ENCODE data around the gene KRTAP5-5.
"Not testable (repeated sequence)": the region's sequence is repeated elsewhere in the genome, so short reads cannot be mapped to it uniquely, and the experiment has no call there.

The KRTAP5-5 gene, protein sequence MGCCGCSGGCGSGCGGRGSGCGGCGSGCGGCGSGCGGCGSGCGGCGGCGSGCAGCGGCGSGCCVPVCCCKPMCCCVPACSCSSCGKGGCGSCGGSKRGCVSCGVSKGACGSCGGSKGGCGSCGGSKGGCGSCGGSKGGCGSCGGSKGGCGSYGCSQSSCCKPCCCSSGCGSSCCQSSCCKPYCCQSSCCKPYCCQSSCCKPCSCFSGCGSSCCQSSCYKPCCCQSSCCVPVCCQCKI

DNA sequence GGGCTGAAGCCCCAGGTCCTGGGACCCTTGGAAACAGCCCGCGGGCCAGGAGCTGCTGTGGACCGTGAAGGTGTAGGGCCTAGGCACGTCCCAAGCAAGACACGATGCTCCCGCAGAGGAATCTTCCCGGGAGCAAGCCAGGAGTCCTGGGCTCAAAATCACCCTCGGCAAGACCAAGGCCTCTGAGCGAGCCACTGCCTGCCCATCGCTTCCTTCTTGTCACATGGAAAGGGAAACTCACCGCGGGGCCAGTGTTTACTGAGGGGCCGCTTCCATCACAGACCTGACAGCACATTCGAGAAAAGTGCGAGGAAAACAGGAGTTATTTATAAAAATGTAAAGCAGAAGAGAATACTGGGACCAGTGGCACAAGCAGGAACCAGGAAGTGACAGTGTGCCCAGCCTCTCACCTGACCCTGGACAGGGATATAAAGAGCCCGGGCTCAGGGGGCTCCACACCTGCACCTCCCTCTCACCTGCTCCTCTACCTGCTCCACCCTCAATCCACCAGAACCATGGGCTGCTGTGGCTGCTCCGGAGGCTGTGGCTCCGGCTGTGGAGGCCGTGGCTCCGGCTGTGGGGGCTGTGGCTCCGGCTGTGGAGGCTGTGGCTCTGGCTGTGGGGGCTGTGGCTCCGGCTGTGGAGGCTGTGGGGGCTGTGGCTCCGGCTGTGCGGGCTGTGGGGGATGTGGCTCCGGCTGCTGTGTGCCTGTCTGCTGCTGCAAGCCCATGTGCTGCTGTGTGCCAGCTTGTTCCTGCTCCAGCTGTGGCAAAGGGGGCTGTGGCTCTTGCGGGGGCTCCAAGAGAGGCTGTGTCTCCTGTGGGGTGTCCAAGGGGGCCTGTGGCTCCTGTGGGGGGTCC, at the start of gene KRTAP5-5:
Gene KRTAP5-5, plus strand, starts transcription at position 450 of the 860 bp plus-strand sequence. Its CDS starts 66 bp downstream, at position 516.
- H3K4me3 ChIP-seq (ENCODE audit: low read depth, low read length): no peak within 1 kb of the TSS
- DNase-seq (ENCODE audit: low read depth): no peak

DNA sequence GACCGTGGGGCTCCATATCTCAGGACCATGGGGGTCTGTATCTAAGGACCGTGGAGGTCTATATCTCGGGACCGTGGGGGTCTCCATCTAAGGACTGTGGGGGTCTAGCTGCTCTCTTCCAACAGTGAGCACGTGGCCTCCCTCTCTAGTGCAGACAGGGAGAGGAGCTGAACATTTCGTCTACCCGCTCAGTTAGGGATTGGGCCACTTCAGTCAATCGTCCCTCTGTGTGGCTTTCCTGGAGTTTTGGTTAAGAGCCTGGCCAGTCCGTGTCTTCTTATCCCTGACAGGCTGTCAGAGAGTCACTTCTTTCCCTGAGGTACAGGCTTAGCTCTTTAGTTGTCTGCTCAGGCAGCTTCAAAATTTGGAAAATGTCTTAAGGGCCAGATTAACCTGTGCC, 47.6 kb upstream of the KRTAP5-5 start:
- DNase-seq (ENCODE audit: low read depth): no peak
- no peak overlapping the region for H3K4me3 ChIP-seq (ENCODE audit: low read depth, low read length)

DNA sequence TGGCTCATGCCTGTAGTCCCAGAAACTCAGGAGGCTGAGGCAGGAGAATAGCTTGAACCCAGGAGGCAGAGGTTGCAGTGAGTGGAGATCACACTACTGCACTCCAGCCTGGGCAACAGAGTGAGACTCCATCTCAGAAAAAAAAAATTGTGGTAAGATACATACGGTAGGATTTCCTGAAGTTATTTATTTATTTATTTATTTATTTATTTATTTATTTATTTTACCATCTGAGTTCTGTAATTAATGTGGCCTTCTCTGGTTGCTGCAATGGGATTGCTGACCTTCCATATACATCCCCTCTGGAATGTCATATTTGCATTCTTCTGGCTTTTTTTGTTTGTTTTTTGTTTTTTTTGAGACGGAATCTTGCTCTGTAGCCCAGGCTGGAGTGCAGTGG, 46.7 kb upstream of the KRTAP5-5 start:
- H3K4me3 ChIP-seq (ENCODE audit: low read depth, low read length); DNase-seq (ENCODE audit: low read depth): not testable (repeated sequence)

DNA sequence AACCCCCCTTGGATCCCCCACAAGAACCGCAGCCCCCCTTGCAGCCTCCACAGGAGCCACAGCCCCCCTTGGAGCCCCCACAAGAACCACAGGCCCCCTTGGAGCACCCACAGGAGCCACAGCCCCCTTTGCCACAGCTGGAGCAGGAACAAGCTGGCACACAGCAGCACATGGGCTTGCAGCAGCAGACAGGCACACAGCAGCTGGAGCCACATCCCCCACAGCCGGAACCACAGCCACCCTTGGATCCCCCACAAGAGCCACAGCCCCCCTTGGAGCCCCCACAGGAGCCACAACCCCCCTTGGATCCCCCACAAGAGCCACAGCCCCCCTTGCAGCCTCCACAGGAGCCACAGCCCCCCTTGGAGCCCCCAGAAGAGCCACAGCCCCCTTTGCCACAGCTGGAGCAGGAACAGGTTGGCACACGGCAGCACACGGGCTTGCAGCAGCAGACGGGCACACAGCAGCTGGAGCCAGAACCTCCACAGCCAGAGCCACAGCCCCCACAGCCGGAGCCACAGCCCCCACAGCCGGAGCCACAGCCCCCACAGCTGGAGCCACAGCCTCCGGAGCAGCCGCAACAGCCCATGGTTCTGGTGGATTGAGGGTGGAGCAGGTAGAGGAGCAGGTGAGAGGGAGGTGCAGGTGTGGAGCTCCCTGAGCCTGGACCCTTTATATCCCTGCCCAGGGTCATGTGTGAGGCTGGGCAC, 44.8 kb upstream of the KRTAP5-5 start, which contains the start of gene KRTAP5-1:
Gene KRTAP5-1, minus strand, starts transcription at position 623 of the 710 bp plus-strand sequence. Its CDS starts 34 bp downstream, at position 589.
- DNase-seq (ENCODE audit: low read depth); H3K4me3 ChIP-seq (ENCODE audit: low read depth, low read length): not testable (repeated sequence)

DNA sequence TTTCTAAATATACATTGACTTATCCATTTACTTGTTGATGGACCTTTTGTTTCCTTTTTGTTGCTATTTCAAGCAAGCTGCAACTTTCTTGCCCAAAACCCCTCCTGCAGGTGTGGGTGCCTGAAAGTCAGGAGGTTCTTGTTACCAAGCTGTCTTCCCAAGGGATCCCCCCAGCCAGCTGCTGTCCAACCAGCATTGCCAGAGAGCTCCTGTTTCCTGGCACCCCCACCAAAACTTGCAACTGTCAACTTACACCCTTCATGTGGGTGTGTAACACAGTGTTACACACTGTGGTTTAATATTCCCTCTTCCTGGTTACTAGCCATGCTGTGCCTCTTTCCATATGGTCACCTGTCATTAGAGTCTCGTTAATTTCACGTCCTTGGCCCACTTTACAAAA, 42.9 kb upstream of the KRTAP5-5 start:
- DNase-seq (ENCODE audit: low read depth): no peak
- H3K4me3 ChIP-seq (ENCODE audit: low read depth, low read length): no peak overlapping the region

DNA sequence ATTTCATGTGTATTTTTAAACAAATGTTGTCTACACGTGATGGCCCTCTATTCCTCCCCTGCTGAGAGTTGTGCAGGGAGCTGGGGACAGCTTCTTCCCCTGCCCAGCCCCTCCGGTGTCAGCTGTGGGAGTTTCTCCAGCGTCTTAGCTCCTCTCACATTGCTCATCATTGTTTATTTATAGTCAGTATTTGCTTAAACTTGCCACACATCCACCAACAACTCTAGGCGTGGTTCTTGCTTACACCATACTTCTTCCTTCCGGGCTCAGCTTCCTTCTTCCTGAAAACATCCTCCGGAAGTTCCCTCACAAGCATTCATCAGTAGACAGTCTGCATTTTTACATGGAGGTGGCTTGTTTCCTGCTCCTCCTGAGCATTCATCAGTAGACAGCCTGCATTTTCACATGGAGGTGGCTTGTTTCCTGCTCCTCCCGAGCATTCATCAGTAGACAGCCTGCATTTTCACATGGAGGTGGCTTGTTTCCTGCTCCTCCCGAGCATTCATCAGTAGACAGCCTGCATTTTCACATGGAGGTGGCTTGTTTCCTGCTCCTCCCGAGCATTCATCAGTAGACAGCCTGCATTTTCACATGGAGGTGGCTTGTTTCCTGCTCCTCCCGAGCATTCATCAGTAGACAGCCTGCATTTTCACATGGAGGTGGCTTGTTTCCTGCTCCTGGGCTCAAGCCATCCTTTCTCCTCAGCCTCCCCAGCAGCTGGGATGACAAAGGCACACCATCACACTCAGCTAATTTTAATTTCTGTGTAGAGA, 40.2 kb upstream of the KRTAP5-5 start:
- H3K4me3 ChIP-seq (ENCODE audit: low read depth, low read length); DNase-seq (ENCODE audit: low read depth): not testable (repeated sequence)

DNA sequence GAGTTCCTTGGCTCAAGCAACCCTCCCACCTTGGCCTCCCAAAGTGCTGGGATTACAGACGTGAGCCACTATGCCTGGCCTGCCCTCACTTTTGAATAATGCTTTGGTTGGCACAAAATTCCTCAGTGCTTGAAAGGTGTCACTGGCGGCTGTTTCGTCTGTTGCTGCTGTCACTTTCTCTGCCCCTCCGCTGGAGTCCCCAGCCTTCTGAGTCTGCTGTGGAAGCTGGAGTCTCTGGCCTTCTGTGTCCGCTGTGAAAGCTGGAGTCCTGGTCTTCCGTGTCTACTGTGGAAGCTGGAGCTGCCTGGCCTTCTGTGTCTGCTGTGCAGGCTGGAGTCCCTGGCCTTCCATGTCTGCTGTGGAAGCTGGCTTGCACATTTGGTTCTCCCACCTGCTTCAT, 39.6 kb upstream of the KRTAP5-5 start:
- H3K4me3 ChIP-seq (ENCODE audit: low read depth, low read length): no peak overlapping the region
- no peak for DNase-seq (ENCODE audit: low read depth)

DNA sequence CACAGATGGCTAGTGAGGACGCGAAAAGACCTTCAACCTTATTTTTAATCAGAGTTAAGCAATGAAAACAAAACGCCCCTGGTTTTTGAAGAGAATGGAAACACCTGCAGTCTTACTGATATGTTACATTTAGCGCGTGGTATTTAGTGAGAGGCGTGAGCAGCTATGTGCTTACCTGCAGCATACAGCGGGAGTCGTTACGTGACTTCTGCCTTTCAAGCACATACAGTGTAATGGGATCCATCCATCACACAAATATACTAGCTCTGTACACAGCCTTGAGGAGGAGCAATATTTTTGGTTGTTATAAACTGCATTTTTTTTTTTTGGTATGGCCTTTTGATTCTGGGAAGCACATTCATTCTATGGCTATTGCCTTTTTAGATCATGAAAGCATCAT, 36.9 kb upstream of the KRTAP5-5 start:
- DNase-seq (ENCODE audit: low read depth): no peak
- no peak overlapping the region for H3K4me3 ChIP-seq (ENCODE audit: low read depth, low read length)

DNA sequence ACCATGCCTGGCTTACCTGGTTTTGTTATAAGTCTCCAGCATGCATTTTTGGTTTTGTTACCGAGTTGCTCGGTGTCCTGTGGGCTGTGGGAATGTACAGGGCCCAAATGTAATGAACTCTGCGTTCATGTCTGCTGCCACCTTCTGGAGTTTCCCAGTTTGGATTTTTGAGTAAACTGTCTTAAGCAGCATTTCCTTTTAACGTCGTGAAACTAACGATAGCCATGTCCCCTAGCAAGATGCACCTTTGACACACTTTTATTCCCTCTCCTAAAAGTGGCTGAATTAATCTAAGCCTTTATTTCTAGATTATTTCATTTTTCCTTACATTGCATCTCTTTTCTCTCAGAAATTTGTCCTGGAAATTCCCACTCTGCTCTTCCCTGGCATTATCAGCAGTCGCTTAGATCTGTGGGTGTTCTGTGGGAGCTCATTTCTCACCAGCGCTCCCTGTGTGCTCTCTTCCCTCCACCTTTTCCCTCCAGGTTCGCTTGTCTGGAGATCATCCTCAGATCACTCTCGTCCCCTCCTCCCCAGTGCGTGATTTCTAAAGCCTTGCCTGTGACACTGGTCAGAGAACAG, 33.5 kb upstream of the KRTAP5-5 start:
- not testable (repeated sequence) for DNase-seq (ENCODE audit: low read depth); H3K4me3 ChIP-seq (ENCODE audit: low read depth, low read length)

DNA sequence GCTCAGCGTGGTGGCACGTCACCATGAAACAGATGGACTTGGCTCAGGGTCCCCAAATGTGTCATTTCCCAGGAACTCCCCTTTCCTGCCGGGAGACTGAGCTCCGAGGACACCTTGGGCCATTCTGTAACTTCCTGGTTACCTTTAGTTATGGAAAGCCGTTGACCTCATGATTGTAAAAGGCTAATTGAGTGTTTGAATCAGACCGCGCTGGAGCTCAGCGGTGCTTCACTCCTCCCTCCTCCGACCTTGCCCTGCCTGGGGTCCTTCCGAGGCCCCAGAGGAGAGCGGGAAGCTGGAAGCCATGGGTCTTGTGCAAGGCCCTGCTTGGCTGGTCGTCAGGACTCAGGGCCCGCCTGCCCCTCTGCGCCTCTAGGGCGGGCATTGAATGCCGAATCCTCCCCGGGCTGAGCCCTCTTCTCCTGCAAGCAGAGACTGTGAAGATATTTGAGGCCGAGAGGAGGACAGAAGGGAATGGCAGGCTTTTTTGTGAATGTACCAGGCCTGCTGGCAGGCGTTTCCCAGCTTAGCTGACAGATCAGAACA, 32.9 kb upstream of the KRTAP5-5 start:
- DNase-seq (ENCODE audit: low read depth); H3K4me3 ChIP-seq (ENCODE audit: low read depth, low read length): not testable (repeated sequence)

DNA sequence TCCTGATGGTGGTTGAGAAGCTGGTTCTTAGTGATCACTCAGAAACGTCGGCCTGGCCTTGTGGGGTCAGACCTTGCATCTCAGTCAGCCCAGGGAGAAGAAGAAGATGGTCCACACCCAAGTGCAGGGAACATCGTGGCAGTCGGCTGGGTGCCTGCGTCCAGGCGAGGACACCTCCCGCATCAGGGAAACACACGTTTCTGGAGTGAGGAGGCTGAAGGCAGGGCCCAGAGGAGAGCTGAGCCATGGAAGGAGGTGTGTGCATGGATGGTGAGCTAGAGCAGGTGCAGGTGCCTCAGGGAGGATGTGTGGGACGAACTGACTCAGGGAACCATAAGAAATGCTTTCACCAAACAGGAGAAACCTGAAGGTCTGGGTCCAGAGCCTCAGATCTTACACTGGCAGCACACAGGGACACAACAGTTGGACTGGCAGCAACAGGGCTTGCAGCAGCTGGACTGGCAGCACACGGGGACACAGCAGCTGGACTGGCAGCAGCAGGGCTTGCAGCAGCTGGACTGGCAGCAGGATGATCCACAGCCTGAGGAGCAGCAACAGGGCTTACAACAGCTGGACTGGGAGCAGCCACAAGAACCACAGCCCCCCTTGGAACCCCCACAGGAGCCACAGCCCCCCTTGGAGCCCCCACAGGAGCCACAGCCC, 32.1 kb upstream of the KRTAP5-5 start:
- H3K4me3 ChIP-seq (ENCODE audit: low read depth, low read length): no peak overlapping the region
- DNase-seq (ENCODE audit: low read depth): no peak

DNA sequence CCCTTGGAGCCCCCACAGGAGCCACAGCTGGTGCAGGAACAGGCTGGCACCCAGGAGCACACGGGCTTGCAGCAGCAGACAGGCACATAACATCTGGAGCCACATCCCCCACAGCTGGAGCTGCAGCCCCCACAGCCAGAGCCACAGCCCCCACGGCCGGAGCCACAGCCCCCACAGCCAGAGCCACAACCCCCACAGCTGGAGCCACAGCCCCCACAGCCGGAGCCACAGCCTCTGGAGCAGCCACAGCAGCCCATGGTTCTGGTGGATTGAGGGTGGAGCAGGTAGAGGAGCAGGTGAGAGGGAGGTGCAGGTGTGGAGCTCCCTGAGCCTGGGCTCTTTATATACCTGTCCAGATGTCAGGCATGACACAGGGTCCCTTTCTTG, 31.6 kb upstream of the KRTAP5-5 start, which contains the start of gene KRTAP5-2:
Gene KRTAP5-2, minus strand, starts transcription at position 301 of the 387 bp plus-strand sequence. Its CDS starts 44 bp downstream, at position 257.
- no peak for DNase-seq (ENCODE audit: low read depth)
- no peak within 1 kb of the TSS for H3K4me3 ChIP-seq (ENCODE audit: low read depth, low read length)

DNA sequence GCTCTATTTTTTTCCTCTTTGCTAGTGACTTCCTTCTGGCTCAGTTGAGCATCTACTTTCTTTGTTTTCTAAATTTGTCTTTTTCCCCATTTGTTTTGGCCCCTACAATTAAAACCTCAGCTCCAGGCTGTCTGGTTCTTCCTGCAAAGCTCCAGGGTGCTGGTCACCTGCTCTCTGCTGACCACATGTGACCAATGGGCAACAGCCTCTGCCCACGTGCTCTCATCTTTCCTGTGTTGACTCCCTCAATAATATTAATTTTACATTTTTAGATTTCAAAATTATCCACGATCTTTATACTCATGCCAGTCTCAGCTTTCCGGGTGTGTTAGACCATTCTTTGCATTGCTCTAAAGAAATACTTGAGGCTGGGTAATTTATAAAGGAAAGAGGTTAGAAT, 31.2 kb upstream of the KRTAP5-5 start:
- not testable (repeated sequence) for H3K4me3 ChIP-seq (ENCODE audit: low read depth, low read length)

DNA sequence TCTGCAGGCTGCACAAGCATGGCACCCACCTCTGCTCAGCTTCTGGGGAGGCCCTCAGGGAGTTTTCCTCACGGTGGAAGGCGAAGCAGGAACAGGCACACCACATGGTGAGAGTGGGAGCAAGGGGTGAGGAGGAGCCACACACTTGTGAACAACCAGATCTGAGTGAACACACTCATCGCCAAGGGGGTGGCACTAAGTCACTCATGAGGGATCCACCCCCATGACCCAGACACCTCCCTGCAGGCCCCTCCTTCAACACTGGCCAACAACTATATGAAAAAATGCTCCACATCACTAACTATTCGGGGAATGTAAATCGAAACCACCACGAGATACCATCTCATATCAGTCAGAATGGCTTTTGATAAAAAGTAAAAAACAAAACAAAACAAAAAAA, 30.8 kb upstream of the KRTAP5-5 start:
- DNase-seq (ENCODE audit: low read depth): no peak
- no peak overlapping the region for H3K4me3 ChIP-seq (ENCODE audit: low read depth, low read length)

More for the DNA sequence above, 31.2 kb upstream of the KRTAP5-5 start:
- not testable (repeated sequence) for DNase-seq (ENCODE audit: low read depth)

DNA sequence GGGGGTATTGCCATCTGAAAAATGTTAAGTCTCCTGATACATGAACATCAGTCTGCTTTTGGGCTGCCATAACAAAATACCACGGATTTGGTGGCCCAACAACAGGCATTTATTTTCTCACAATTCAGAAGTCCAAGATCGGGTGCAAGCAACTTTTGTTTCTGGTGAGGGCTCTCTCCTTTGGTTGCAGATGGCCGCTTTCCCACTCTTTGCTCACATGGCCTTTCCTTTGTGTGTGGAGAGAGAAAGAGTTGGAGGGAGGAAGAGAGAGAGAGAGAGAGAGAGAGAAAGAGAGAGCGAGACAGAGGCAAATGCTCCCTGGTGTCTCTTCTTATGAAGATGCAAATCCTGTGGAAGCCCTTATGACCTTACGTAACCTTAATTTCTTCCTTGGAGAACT, 28.9 kb upstream of the KRTAP5-5 start:
- no peak overlapping the region for H3K4me3 ChIP-seq (ENCODE audit: low read depth, low read length)
- DNase-seq (ENCODE audit: low read depth): no peak

DNA sequence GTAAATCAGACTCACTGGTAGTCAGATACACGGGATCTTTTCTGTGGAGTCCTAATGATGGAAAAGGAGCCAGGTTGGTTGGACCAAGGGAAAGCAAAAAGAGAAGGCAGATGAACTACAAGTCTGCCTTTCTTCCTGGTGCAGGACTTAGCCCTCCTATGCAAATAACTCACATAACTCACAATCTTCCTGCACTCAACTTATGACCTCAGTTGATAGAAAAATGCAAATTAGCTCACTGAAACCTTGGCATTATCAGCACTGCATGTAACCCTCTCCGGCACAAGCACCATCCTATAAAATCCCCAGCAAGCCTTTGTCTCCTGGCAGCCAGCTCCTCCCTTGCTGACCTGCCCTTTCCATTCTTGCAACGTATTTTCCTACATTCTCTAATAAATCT, 27.9 kb upstream of the KRTAP5-5 start:
- DNase-seq (ENCODE audit: low read depth); H3K4me3 ChIP-seq (ENCODE audit: low read depth, low read length): not testable (repeated sequence)

DNA sequence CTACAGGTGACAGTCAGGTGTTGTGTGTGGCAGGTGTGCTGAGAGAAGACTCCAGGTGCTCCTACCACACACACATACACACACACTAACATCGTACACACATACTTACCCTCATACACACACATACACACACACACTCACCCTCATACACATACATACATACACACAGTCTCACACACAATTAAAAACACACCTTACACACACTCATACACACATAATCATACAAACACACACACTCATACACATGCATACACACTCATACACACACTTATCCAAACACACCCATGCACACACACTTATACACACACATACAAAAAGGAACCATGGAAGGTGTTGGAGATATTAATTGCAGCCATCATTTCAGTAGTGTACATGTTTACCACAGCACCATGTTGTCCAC, 25.9 kb upstream of the KRTAP5-5 start:
- DNase-seq (ENCODE audit: low read depth): no peak
- no peak overlapping the region for H3K4me3 ChIP-seq (ENCODE audit: low read depth, low read length)

DNA sequence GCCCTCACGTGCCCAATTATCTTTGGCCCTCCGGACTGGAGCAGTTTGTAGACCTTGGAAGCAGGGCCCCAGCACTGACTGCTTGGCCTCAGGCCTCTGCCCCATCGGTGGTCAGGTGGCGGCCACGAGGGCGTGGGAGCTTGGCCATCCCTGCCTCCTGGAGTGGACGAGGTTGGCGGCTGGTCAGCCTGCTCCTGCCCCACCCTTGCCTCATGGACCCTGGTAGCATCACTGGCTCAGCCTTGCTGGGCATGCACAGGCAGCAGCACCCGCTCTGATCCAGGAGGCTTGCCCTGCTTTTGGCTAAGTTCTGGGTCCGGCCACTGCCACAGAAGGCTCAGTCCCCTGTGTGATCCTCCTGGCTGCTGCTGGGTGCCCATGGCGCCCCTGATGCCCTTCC, 25.4 kb upstream of the KRTAP5-5 start:
- DNase-seq (ENCODE audit: low read depth): no peak
- H3K4me3 ChIP-seq (ENCODE audit: low read depth, low read length): no peak overlapping the region
